Astrocyte (in vitro differentiated cells and primary cell): Measurements from ENCODE around the gene PXK. TPM values are rescaled to one million over a fixed set of nuclear protein-coding genes. Genes with fewer than 3 reads are reported as not detected.

Experiments used
- DNase-seq: peaks from one replicate; pipeline ENCODE4 v3.0.0-alpha.2; 2010; ENCODE audit warnings: low read depth
- FAIRE-seq: peaks from 2 replicates; lab custom pipeline; 2011; peaks lifted over from hg19 to GRCh38; lab: Jason Lieb, UNC
- H2AFZ ChIP-seq: 2 replicates; pipeline ENCODE4 v1.6.0; 2012; ENCODE audit warnings: low read depth, low read length, inconsistent platforms
- H3K27ac ChIP-seq: 2 replicates; pipeline ENCODE4 v1.5.1; 2011; ENCODE audit warnings: low read depth, low read length, inconsistent platforms
- H3K27me3 ChIP-seq: 2 replicates; pipeline ENCODE4 v1.6.0; 2011; ENCODE audit warnings: low read length, inconsistent platforms; ENCODE audit not compliant: insufficient read depth
- H3K36me3 ChIP-seq: 2 replicates; pipeline ENCODE4 v1.5.1; 2011; ENCODE audit warnings: low read length, inconsistent platforms; ENCODE audit not compliant: insufficient read depth
- H3K4me1 ChIP-seq: 2 replicates; pipeline ENCODE4 v1.5.1; 2011; ENCODE audit warnings: low read length, inconsistent platforms; ENCODE audit not compliant: insufficient read depth
- H3K4me2 ChIP-seq: 2 replicates; pipeline ENCODE4 v1.6.0; 2012; ENCODE audit warnings: low read length, inconsistent platforms
- H3K4me3 ChIP-seq: 2 replicates; pipeline ENCODE4 v1.5.1; 2011; ENCODE audit warnings: low read depth, mild to moderate bottlenecking, low read length, inconsistent platforms; ENCODE audit not compliant: insufficient read depth
- H3K79me2 ChIP-seq: 2 replicates; pipeline ENCODE4 v1.6.0; 2012; ENCODE audit warnings: mild to moderate bottlenecking, low read length, inconsistent platforms; ENCODE audit not compliant: insufficient read depth
- H3K9ac ChIP-seq: 2 replicates; pipeline ENCODE4 v1.6.0; 2012; ENCODE audit warnings: mild to moderate bottlenecking, low read length, inconsistent platforms
- H3K9me3 ChIP-seq: 2 replicates; pipeline ENCODE4 v1.5.1; 2012; ENCODE audit warnings: low read depth, mild to moderate bottlenecking, low read length, inconsistent platforms; ENCODE audit not compliant: insufficient read depth
- H4K20me1 ChIP-seq: 2 replicates; pipeline ENCODE4 v1.6.0; 2012; ENCODE audit warnings: low read length, inconsistent platforms; ENCODE audit not compliant: insufficient read depth
- H3K27ac Mint-ChIP-seq: one replicate; pipeline ENCODE4 v1.8.0; 2021; ENCODE audit warnings: mild to moderate bottlenecking, mixed read lengths; ENCODE audit not compliant: unreplicated experiment
- H3K27me3 Mint-ChIP-seq: one replicate; pipeline ENCODE4 v1.8.0; 2021; ENCODE audit warnings: low read depth, mixed read lengths; ENCODE audit not compliant: unreplicated experiment
- H3K36me3 Mint-ChIP-seq: one replicate; pipeline ENCODE4 v1.8.0; 2021; ENCODE audit warnings: low read depth, mixed read lengths; ENCODE audit not compliant: unreplicated experiment
- H3K4me1 Mint-ChIP-seq: one replicate; pipeline ENCODE4 v1.8.0; 2021; ENCODE audit warnings: low read depth, mixed read lengths; ENCODE audit not compliant: unreplicated experiment
- H3K4me3 Mint-ChIP-seq: one replicate; pipeline ENCODE4 v1.8.0; 2021; ENCODE audit warnings: mild to moderate bottlenecking, moderate library complexity, mixed read lengths; ENCODE audit not compliant: unreplicated experiment
- H3K9me3 Mint-ChIP-seq: one replicate; pipeline ENCODE4 v1.8.0; 2021; ENCODE audit warnings: mild to moderate bottlenecking, mixed read lengths; ENCODE audit not compliant: unreplicated experiment
- EZH2 ChIP-seq: IDR thresholded peaks from 2 replicates; pipeline ENCODE4 v1.6.1; 2012; ENCODE audit warnings: mild to moderate bottlenecking, low read length, inconsistent platforms; ENCODE audit not compliant: insufficient read depth
- total RNA-seq: library from RNA; stranded (reverse); gene quantifications from 2 replicates; pipeline ENCODE4 v1.2.1, GENCODE V29; 2021
- TF ChIP-seq, protein P1 (sequence below): IDR thresholded peaks from 2 replicates; pipeline ENCODE4 v1.5.1; 2011; ENCODE audit warnings: low read depth, mild to moderate bottlenecking, inconsistent platforms, low read length, moderate library complexity; ENCODE audit not compliant: insufficient read depth

The PXK gene
- total RNA-seq, 1 donor from 2014 or later: 10.5 TPM

DNA sequence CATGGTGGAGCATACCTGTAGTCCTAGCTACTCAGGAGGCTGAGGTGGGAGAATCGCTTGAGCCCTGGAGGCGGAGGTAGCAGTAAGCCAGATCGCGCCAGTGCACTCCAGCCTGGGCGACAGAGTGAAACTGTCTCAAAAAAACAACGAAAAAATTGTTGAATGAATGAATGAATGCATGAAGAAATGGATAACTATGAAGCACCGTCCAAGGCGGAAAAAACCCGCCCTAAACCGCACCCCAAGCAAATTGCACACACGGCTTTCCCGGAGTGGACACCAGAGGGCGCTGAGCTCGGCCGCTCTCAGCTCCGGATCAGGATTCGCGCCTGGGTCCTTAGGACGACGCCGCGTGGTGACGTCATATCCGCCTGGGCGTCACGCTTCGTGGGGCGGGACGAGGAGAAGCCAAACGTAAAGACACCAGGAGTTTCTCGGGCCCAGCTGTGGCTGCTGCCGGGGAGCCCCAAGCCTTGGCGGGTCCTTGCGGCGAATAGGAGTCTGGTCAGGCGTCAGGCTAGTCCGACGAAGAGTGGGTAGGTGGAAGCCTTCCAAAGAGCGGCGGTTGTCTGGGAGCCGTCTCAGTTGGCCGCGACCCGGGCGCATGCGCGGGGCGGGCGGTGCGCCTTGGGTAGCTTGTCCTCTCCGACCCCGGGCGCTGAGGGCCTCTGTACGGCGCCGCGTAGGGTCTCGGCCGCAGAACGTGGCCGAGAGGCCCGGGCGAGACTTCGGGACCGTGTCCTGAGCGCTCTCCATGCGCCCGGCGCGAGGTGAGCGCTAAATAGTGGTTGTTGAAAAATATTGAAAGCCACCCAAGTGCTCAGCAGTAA is 26.6 kb upstream of the PXK start, which contains the start of the genes HTD2 and RPP14:
Gene HTD2, plus strand, starts transcription at position 639 of the 830 bp plus-strand sequence. CDS start 11,094 bp downstream, outside the sequence.
Gene RPP14, plus strand, starts transcription at position 364 of the 830 bp plus-strand sequence. CDS start 4,085 bp downstream, outside the sequence.
- Mint-ChIP-seq H3K27ac (peak within 1 kb of the TSS; percentile 99), H3K4me3 (peak within 1 kb of the TSS; percentile 99), H3K36me3 (peaks cover 7% of the 10 kb centered on the region), H3K4me1 (peaks cover 8% of the 10 kb centered on the region), H3K27me3 (peaks cover 17% of the 10 kb centered on the region), H3K9me3 (peaks cover 6% of the 10 kb centered on the region)
- peak within 1 kb of the TSS; percentile 96 for H3K4me3 ChIP-seq
- peaks cover 47% of the 10 kb centered on the region for H3K79me2 ChIP-seq
- no peak for TF ChIP-seq EZH2
- TF ChIP-seq, protein P1, sequence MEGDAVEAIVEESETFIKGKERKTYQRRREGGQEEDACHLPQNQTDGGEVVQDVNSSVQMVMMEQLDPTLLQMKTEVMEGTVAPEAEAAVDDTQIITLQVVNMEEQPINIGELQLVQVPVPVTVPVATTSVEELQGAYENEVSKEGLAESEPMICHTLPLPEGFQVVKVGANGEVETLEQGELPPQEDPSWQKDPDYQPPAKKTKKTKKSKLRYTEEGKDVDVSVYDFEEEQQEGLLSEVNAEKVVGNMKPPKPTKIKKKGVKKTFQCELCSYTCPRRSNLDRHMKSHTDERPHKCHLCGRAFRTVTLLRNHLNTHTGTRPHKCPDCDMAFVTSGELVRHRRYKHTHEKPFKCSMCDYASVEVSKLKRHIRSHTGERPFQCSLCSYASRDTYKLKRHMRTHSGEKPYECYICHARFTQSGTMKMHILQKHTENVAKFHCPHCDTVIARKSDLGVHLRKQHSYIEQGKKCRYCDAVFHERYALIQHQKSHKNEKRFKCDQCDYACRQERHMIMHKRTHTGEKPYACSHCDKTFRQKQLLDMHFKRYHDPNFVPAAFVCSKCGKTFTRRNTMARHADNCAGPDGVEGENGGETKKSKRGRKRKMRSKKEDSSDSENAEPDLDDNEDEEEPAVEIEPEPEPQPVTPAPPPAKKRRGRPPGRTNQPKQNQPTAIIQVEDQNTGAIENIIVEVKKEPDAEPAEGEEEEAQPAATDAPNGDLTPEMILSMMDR: peak; percentile 98
- H4K20me1 ChIP-seq: peaks cover 36% of the 10 kb centered on the region
- peak within 1 kb of the TSS; percentile 98 for H3K9ac ChIP-seq
- H3K27ac ChIP-seq: peak within 1 kb of the TSS; percentile 99
- DNase-seq: peak; percentile 91
- no peaks in the 10 kb centered on the region for H3K9me3 ChIP-seq
- H3K4me2 ChIP-seq: peak within 1 kb of the TSS; percentile 94
- peak within 1 kb of the TSS; percentile 97 for H2AFZ ChIP-seq
- H3K36me3 ChIP-seq: peaks cover 6% of the 10 kb centered on the region
- H3K4me1 ChIP-seq: peaks cover 8% of the 10 kb centered on the region
- peaks cover 12% of the 10 kb centered on the region for H3K27me3 ChIP-seq
- FAIRE-seq: peak; percentile 64

DNA sequence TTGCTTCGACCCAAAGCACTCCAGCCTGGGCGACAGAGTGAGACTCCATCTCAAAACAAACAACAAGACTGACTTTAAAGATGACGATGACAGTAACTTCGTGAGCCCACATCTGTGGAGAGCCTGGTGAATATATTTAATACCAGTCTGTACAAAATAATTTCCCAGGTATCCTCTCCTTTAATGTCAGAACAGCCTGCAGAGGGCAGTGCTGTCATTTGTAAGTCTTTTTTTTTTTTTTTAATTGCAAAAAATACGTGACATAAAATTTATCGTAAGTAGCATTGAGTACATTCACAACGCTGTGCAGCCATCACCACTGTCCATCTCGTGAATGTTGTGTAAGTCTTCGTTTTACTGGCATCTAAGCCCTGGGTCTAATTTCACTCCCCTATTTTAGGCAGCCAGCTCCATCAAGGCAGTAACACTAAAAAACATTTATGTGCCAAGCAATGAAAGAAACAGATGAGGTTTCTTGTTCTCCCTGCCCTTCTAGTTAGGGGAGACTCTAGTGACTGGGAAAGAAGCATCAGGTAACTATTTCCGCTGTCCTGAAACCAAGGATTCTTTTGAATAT is 25.0 kb upstream of the PXK start:
- H3K4me1 ChIP-seq: peaks cover 8% of the 10 kb centered on the region
- FAIRE-seq: no peak
- Mint-ChIP-seq H3K27ac (peak overlapping the region; percentile 99), H3K27me3 (peaks cover 5% of the 10 kb centered on the region), H3K4me1 (peaks cover 8% of the 10 kb centered on the region), H3K36me3 (peaks cover 11% of the 10 kb centered on the region), H3K9me3 (no peaks in the 10 kb centered on the region), H3K4me3 (peak overlapping the region; percentile 99)
- H3K9ac ChIP-seq: peak overlapping the region; percentile 98
- H4K20me1 ChIP-seq: peaks cover 41% of the 10 kb centered on the region
- no peak overlapping the region for H2AFZ ChIP-seq
- H3K27ac ChIP-seq: peak overlapping the region; percentile 99
- H3K4me3 ChIP-seq: peak overlapping the region; percentile 96
- peaks cover 11% of the 10 kb centered on the region for H3K36me3 ChIP-seq
- H3K9me3 ChIP-seq: no peaks in the 10 kb centered on the region
- H3K79me2 ChIP-seq: peaks cover 61% of the 10 kb centered on the region
- peak overlapping the region; percentile 94 for H3K4me2 ChIP-seq
- peak; percentile 50 for DNase-seq
- TF ChIP-seq EZH2: no peak
- TF ChIP-seq, protein P1: peak; percentile 64
- H3K27me3 ChIP-seq: no peaks in the 10 kb centered on the region
